Neural progenitor cell (in vitro differentiated cells): ENCODE measurements around the gene TOGARAM1.

Source experiments
- CTCF ChIP-seq: fragments of 200-600 bp; sonication (generic); IDR thresholded peaks from 2 replicates; pipeline ENCODE4 v1.5.1; 2017; ENCODE audit warnings: antibody characterized with exemption, mild to moderate bottlenecking
- EZH2phosphoT487 ChIP-seq: fragments of 200-600 bp; sonication (generic); IDR thresholded peaks from 2 replicates; pipeline ENCODE4 v1.6.1; 2017; ENCODE audit warnings: antibody characterized with exemption

- TF ChIP-seq CTCF = no peak
- TF ChIP-seq EZH2phosphoT487 = no peak
Observed at GRCh38 chr14:45118594-45118993, 156.6 kb downstream of the TOGARAM1 start.
